SK-N-SH treated with all-trans-retinoic acid at 6 μM for 48 hours (cell line): Measurements from ENCODE around the gene IKZF2.

Experiments
- ATAC-seq: fragments of 200-7000 bp; cut with Tn5 transposase; 3 replicates; pipeline ENCODE4 v1.9.1; 2020; ENCODE audit warnings: mild to moderate bottlenecking, moderate library complexity
- ARNTL ChIP-seq: fragments of 450-650 bp; formaldehyde crosslinking; IDR thresholded peaks from 2 replicates; pipeline ENCODE4 v1.5.0; 2020; ENCODE audit warnings: low read depth, mild to moderate bottlenecking, moderate library complexity, borderline replicate concordance
- BACH2 ChIP-seq: fragments of 250-450 bp; sonication (Bioruptor Pico); IDR thresholded peaks from 2 replicates; pipeline ENCODE4 v1.9.0; 2021; ENCODE audit warnings: mild to moderate bottlenecking, borderline replicate concordance
- CSDC2 ChIP-seq: fragments of 250-450 bp; sonication (Bioruptor Pico); IDR thresholded peaks from 2 replicates; pipeline ENCODE4 v1.5.0; 2020; ENCODE audit warnings: mild to moderate bottlenecking, moderate library complexity
- CSRNP3 ChIP-seq: fragments of 250-450 bp; sonication (Bioruptor Pico); IDR thresholded peaks from 2 replicates; pipeline ENCODE4 v1.5.1; 2021; ENCODE audit warnings: mild to moderate bottlenecking, moderate library complexity
- ESRRG ChIP-seq: fragments of 250-450 bp; sonication (Bioruptor Pico); IDR thresholded peaks from 2 replicates; pipeline ENCODE4 v1.6.1; 2021; ENCODE audit warnings: mild to moderate bottlenecking
- GLIS3 ChIP-seq: fragments of 250-450 bp; sonication (Bioruptor Pico); IDR thresholded peaks from 2 replicates; pipeline ENCODE4 v1.5.0; 2020; ENCODE audit warnings: mild to moderate bottlenecking, moderate library complexity
- ISL1 ChIP-seq: fragments of 250-450 bp; sonication (Bioruptor Pico); IDR thresholded peaks from 2 replicates; pipeline ENCODE4 v2.1.2; 2022; ENCODE audit warnings: mild to moderate bottlenecking, moderate library complexity
- OSR1 ChIP-seq: fragments of 250-450 bp; sonication (Bioruptor Pico); IDR thresholded peaks from 2 replicates; pipeline ENCODE4 v1.8.0; 2022; ENCODE audit warnings: moderate library complexity, mild to moderate bottlenecking, inconsistent platforms
- PATZ1 ChIP-seq: fragments of 250-450 bp; sonication (Bioruptor Pico); IDR thresholded peaks from 2 replicates; pipeline ENCODE4 v1.8.0; 2020; ENCODE audit warnings: mild to moderate bottlenecking, moderate library complexity, borderline replicate concordance
- PPARA ChIP-seq: fragments of 250-450 bp; sonication (Bioruptor Pico); IDR thresholded peaks from 2 replicates; pipeline ENCODE4 v1.5.0; 2020; ENCODE audit warnings: mild to moderate bottlenecking, borderline replicate concordance
- RARB ChIP-seq: fragments of 250-450 bp; sonication (Bioruptor Pico); IDR thresholded peaks from 2 replicates; pipeline ENCODE4 v1.8.0; 2021; ENCODE audit warnings: mild to moderate bottlenecking, moderate library complexity
- SNAI2 ChIP-seq: fragments of 250-450 bp; sonication (Bioruptor Pico); IDR thresholded peaks from 2 replicates; pipeline ENCODE4 v1.5.0; 2020; ENCODE audit warnings: mild to moderate bottlenecking, moderate library complexity
- TCF4 ChIP-seq: fragments of 250-450 bp; sonication (Bioruptor Pico); IDR thresholded peaks from 2 replicates; pipeline ENCODE4 v1.8.0; 2021; ENCODE audit warnings: mild to moderate bottlenecking, moderate library complexity, borderline replicate concordance
- TOX ChIP-seq: fragments of 250-450 bp; sonication (Bioruptor Pico); IDR thresholded peaks from 2 replicates; pipeline ENCODE4 v1.8.0; 2021; ENCODE audit warnings: mild to moderate bottlenecking, moderate library complexity, borderline replicate concordance
- TSHZ2 ChIP-seq: fragments of 250-450 bp; sonication (Bioruptor Pico); IDR thresholded peaks from 2 replicates; pipeline ENCODE4 v1.5.0; 2020; ENCODE audit warnings: mild to moderate bottlenecking, moderate library complexity
- ZC3H10 ChIP-seq: fragments of 250-450 bp; sonication (Bioruptor Pico); IDR thresholded peaks from 2 replicates; pipeline ENCODE4 v1.5.1; 2021; ENCODE audit warnings: mild to moderate bottlenecking, moderate library complexity
- ZFP30 ChIP-seq: fragments of 450-650 bp; formaldehyde crosslinking; IDR thresholded peaks from 2 replicates; pipeline ENCODE4 v1.5.0; 2022; ENCODE audit warnings: mild to moderate bottlenecking, moderate library complexity
- ZNF565 ChIP-seq: fragments of 450-650 bp; formaldehyde crosslinking; conservative IDR thresholded peaks from 2 replicates; pipeline ENCODE4 v1.5.0; 2020; ENCODE audit warnings: low read depth, mild to moderate bottlenecking, moderate library complexity
- ZNF70 ChIP-seq: fragments of 450-650 bp; formaldehyde crosslinking; IDR thresholded peaks from 2 replicates; pipeline ENCODE4 v1.5.0; 2020; ENCODE audit warnings: mild to moderate bottlenecking, moderate library complexity
- ZNF8 ChIP-seq: fragments of 450-650 bp; formaldehyde crosslinking; IDR thresholded peaks from 2 replicates; pipeline ENCODE4 v1.5.0; 2020; ENCODE audit warnings: mild to moderate bottlenecking, moderate library complexity
- TF ChIP-seq, protein P1 (sequence below): fragments of 250-450 bp; sonication (Bioruptor Pico); IDR thresholded peaks from 2 replicates; pipeline ENCODE4 v1.8.0; 2021; ENCODE audit warnings: low read depth, mild to moderate bottlenecking, moderate library complexity, borderline replicate concordance
- TF ChIP-seq, protein P2 (sequence below): fragments of 250-450 bp; sonication (Bioruptor Pico); IDR thresholded peaks from 2 replicates; pipeline ENCODE4 v1.5.1; 2020; ENCODE audit warnings: low read depth, mild to moderate bottlenecking, moderate library complexity

IKZF2 gene

GRCh38 chr2:213187386-213187785 is 36.0 kb upstream of the IKZF2 start (continued):
- TF ChIP-seq OSR1 = no peak
- no peak for TF ChIP-seq ZNF70
- no peak for TF ChIP-seq PPARA (CRISPR knock-in tag)
- TF ChIP-seq ZNF565 (CRISPR knock-in tag) = no peak
- TF ChIP-seq GLIS3 = no peak

DNA sequence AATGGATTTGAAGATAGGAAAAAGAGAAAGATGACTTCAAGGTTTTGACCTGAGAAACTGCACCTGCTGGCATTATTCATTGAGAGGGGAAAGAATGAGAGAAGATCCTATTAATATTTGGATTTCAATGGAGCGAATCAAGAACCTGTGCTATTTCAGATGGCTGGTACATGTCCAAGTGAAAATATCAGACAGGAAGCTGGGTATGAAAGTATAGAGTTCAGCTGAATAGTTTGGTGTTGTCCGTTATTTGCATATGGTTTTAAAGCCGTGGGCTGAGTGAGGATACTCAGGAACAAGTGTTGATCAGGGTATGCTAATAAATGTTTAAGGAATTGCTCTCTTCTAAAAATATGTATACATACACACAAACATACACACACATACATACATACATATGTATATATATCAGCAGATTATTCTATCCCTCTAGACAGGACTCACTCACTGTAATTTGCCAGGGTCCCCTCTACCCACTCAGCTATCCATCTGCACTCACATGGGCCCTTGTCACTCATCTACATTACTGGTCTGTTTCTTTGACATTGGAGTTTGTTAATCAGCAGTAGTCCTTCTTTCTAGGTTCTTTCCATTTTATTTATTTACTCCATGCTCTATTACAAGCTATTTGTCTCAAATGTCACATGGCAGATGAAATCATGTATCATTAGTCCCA is 33.9 kb upstream of the IKZF2 start:
- ATAC-seq = no peak
- TF ChIP-seq, protein P1, sequence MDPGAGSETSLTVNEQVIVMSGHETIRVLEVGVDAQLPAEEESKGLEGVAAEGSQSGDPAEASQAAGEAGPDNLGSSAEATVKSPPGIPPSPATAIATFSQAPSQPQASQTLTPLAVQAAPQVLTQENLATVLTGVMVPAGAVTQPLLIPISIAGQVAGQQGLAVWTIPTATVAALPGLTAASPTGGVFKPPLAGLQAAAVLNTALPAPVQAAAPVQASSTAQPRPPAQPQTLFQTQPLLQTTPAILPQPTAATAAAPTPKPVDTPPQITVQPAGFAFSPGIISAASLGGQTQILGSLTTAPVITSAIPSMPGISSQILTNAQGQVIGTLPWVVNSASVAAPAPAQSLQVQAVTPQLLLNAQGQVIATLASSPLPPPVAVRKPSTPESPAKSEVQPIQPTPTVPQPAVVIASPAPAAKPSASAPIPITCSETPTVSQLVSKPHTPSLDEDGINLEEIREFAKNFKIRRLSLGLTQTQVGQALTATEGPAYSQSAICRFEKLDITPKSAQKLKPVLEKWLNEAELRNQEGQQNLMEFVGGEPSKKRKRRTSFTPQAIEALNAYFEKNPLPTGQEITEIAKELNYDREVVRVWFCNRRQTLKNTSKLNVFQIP (CRISPR knock-in tag) = no peak
- no peak for TF ChIP-seq CSDC2
- TF ChIP-seq, protein P2, sequence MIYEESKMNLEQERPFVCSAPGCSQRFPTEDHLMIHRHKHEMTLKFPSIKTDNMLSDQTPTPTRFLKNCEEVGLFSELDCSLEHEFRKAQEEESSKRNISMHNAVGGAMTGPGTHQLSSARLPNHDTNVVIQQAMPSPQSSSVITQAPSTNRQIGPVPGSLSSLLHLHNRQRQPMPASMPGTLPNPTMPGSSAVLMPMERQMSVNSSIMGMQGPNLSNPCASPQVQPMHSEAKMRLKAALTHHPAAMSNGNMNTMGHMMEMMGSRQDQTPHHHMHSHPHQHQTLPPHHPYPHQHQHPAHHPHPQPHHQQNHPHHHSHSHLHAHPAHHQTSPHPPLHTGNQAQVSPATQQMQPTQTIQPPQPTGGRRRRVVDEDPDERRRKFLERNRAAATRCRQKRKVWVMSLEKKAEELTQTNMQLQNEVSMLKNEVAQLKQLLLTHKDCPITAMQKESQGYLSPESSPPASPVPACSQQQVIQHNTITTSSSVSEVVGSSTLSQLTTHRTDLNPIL (CRISPR knock-in tag) = no peak
- TF ChIP-seq OSR1 = no peak
- no peak for TF ChIP-seq TOX (CRISPR knock-in tag)
- TF ChIP-seq PPARA (CRISPR knock-in tag) = no peak
- no peak for TF ChIP-seq TCF4 (CRISPR knock-in tag)
- TF ChIP-seq GLIS3 = no peak
- no peak for TF ChIP-seq ZNF565 (CRISPR knock-in tag)
- TF ChIP-seq PATZ1 = no peak
- TF ChIP-seq RARB (CRISPR knock-in tag) = no peak
- TF ChIP-seq TSHZ2 (CRISPR knock-in tag) = no peak
- no peak for TF ChIP-seq SNAI2 (CRISPR knock-in tag)
- TF ChIP-seq ZFP30 (CRISPR knock-in tag) = no peak

GRCh38 chr2:213181712-213182111 is 30.3 kb upstream of the IKZF2 start:
- no peak for TF ChIP-seq ZNF8 (CRISPR knock-in tag)
- TF ChIP-seq ARNTL = no peak
- no peak for TF ChIP-seq TCF4 (CRISPR knock-in tag)
- no peak for TF ChIP-seq ZFP30 (CRISPR knock-in tag)
- TF ChIP-seq ZNF565 (CRISPR knock-in tag) = no peak
- TF ChIP-seq, protein P2 (CRISPR knock-in tag) = no peak
- TF ChIP-seq PPARA (CRISPR knock-in tag) = no peak
- TF ChIP-seq, all 23 proteins: peak for 0
- ATAC-seq = no peak

GRCh38 chr2:213177679-213178078 is 26.3 kb upstream of the IKZF2 start:
- TF ChIP-seq ZFP30 (CRISPR knock-in tag) (no peak), ZNF70 (no peak), ESRRG (CRISPR knock-in tag) (no peak), ZNF8 (CRISPR knock-in tag) (no peak), ZC3H10 (CRISPR knock-in tag) (no peak), RARB (CRISPR knock-in tag) (no peak), CSRNP3 (CRISPR knock-in tag) (no peak), ARNTL (no peak), BACH2 (no peak), ISL1 (no peak)
- ATAC-seq = no peak
